SK-N-SH (cell line): ENCODE results near the gene OBI1.

Experiments
- CHD2 ChIP-seq: fragments of 150-350 bp; IDR thresholded peaks from 2 replicates; pipeline ENCODE4 v1.6.1; 2018; ENCODE audit warnings: low read length; ENCODE audit not compliant: partially characterized antibody
- CTCF ChIP-seq: fragments of 200-600 bp; sonication (generic); IDR thresholded peaks from 2 replicates; pipeline ENCODE4 v1.6.1; 2017; ENCODE audit warnings: antibody characterized with exemption, mild to moderate bottlenecking, moderate library complexity
- EP300 ChIP-seq, 2 experiments: IDR thresholded peaks; 2 replicates each; pipeline versions ENCODE4 v1.4.0 to v1.6.1; 2012; ENCODE audit warnings: borderline replicate concordance in 1 of 2, low read depth in 1 of 2, low read length in 1 of 2
- PBX3 ChIP-seq: IDR thresholded peaks from 2 replicates; pipeline ENCODE4; 2012
- RXRA ChIP-seq: IDR thresholded peaks from 2 replicates; pipeline ENCODE4 v1.4.0; 2012; ENCODE audit warnings: low read depth, mild to moderate bottlenecking, borderline replicate concordance
- USF1 ChIP-seq: IDR thresholded peaks from 2 replicates; pipeline ENCODE4 v1.4.0; 2012; ENCODE audit warnings: low read depth, borderline replicate concordance

- no peak for TF ChIP-seq RXRA
- no peak for TF ChIP-seq PBX3
- TF ChIP-seq CTCF: no peak
- TF ChIP-seq EP300 (IDR thresholded peaks at IDR 0.05; ENCODE audit: borderline replicate concordance in 1 of 2, low read depth in 1 of 2, low read length in 1 of 2): no peak
- no peak for TF ChIP-seq USF1
- TF ChIP-seq CHD2: no peak
Observed at GRCh38 chr13:78608252-78608687, 50.7 kb downstream of the OBI1 start.
